SHP77 (cell line): ENCODE data around the gene RPS8.
"Not testable (repeated sequence)": the region's sequence is repeated elsewhere in the genome, so short reads cannot be mapped to it uniquely, and the experiment has no call there.

ENCODE experiments used
- DNase-seq, 2 experiments: peaks; one replicate each; lab custom pipeline; 2025; lab: John Stamatoyannopoulos, UW

RPS8 gene

GRCh38 chr1:44820328-44821239 lies 45.2 kb downstream of the RPS8 start:
- DNase-seq = no peak

DNA sequence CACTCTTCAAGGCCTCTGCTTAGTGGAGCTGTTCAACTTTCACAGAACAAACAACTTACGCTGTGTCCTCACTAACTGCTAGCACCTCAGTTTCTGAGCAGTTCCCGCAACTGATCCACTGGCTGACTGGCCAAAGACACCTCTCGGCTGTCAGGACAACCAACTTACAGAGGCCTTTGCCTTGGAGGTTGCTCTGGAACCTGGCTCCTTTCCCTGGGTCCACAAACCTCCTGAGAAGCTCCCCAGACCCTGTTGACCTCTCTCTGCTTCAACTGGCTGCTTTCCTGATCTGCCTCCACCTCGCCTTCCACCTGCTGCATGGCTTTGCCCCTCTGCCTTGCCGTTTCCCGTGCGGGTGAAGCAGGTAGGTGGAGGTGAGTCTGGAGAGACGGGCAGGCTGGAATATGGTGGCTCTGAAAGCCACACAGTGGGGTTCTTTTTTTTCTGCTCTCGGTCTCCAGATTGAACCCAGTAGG lies 45.9 kb downstream of the RPS8 start:
- DNase-seq = no peak

- DNase-seq = no peak
These were observed 46.9 kb downstream of the RPS8 start for GRCh38 chr1:44822131-44822701.

DNA sequence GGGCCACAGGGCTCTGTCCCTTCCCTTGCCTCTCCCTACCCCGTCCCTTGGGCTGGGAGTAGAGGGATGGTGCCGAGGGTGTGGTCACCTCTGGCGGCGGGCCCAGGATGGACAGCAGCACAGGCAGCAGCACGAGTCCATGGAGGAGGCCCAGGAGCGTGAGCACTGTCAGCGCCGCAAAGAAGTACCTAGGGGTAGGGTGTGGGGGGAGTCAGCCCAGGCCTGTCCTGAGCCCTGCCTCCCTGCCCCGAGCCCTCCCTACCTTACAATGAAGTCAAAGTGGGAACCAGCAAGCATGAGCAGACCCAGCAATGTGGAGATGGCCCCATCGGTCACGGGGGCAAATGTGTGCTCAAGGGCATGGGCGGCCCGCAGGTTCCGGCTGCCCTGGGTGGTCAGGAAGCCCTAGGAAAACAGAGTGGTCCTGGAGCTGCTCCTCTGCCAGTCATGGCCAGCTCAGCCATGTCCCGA lies 47.7 kb downstream of the RPS8 start:
- no peak for DNase-seq

- DNase-seq = not testable (repeated sequence)
These were observed 49.1 kb downstream of the RPS8 start for GRCh38 chr1:44824392-44824791.

GRCh38 chr1:44826375-44827196 lies 51.2 kb downstream of the RPS8 start:
- DNase-seq = no peak

- DNase-seq = no peak
These were observed 52.1 kb downstream of the RPS8 start for GRCh38 chr1:44827197-44828002.

- DNase-seq = no peak
These were observed 52.8 kb downstream of the RPS8 start for GRCh38 chr1:44828003-44828651.
